Panc1 (cell line): Measurements from ENCODE around the gene MPPED2. TPM values are rescaled to one million over a fixed set of nuclear protein-coding genes. Genes with fewer than 3 reads are reported as not detected.

Experiments used
- ATAC-seq: fragments of 200-7000 bp; cut with Tn5 transposase; 2 replicates; pipeline ENCODE4 v1.9.1; 2020; ENCODE audit warnings: mild to moderate bottlenecking, moderate library complexity
- BruUV-seq: library from RNA; stranded (reverse); fragments of 400-500 nt; replicated peaks from 2 replicates; lab custom pipeline; 2021; lab: Mats Ljungman, UMichigan
- CTCF ChIA-PET: fragments of 300-600 bp; sonication (Branson Sonifier 250); formaldehyde crosslinking; loops from one replicate; lab custom pipeline; 2022; ENCODE audit warnings: antibody characterized with exemption; lab: Charles Lee
- POLR2A ChIA-PET: fragments of 300-600 bp; sonication (Branson Sonifier 250); formaldehyde crosslinking; loops from one replicate; lab custom pipeline; 2022; ENCODE audit warnings: antibody characterized with exemption; lab: Charles Lee
- DNase-seq: peaks from one replicate; pipeline ENCODE4 v3.0.0-alpha.2; 2010; ENCODE audit warnings: low read depth, low spot score
- H3K27ac ChIP-seq: 2 replicates; pipeline ENCODE4 v1.5.1; 2011; ENCODE audit warnings: mild to moderate bottlenecking, low read length, inconsistent platforms
- H3K27me3 ChIP-seq: fragments of 200-500 bp; sonication (Bioruptor generic); 2 replicates; pipeline ENCODE4 v1.6.0; 2014; ENCODE audit warnings: low read length, inconsistent platforms; ENCODE audit not compliant: control insufficient read depth, insufficient read depth
- H3K36me3 ChIP-seq: fragments of 200-500 bp; sonication (Bioruptor generic); 2 replicates; pipeline ENCODE4 v1.5.1; 2014; ENCODE audit warnings: inconsistent platforms, mild to moderate bottlenecking, low read length, moderate library complexity; ENCODE audit not compliant: control insufficient read depth, insufficient read depth
- H3K4me1 ChIP-seq: 2 replicates; pipeline ENCODE4 v1.5.1; 2011; ENCODE audit warnings: inconsistent platforms, mild to moderate bottlenecking, low read length, moderate library complexity; ENCODE audit not compliant: control insufficient read depth, insufficient read depth
- H3K4me3 ChIP-seq, 2 experiments: 2 replicates each; pipeline ENCODE4 v1.5.1; 2011 to 2012; ENCODE audit warnings: low read depth in 2 of 2, low read length in 2 of 2, mild to moderate bottlenecking in 2 of 2, inconsistent platforms in 1 of 2, moderate library complexity in 1 of 2
- H3K9me3 ChIP-seq: fragments of 200-500 bp; sonication (Bioruptor generic); 2 replicates; pipeline ENCODE4 v1.5.1; 2014; ENCODE audit warnings: low read depth, mild to moderate bottlenecking, inconsistent platforms, low read length, moderate library complexity; ENCODE audit not compliant: control insufficient read depth, insufficient read depth
- POLR2AphosphoS5 ChIP-seq: IDR thresholded peaks from 2 replicates; pipeline ENCODE4 v1.6.1; 2012; ENCODE audit warnings: mild to moderate bottlenecking, low read depth, low read length, moderate library complexity
- SIN3A ChIP-seq: IDR thresholded peaks from 2 replicates; pipeline ENCODE4 v1.6.1; 2012; ENCODE audit warnings: low read depth, mild to moderate bottlenecking, low read length, moderate library complexity, borderline replicate concordance; ENCODE audit not compliant: insufficient read depth
- TCF7L2 ChIP-seq: IDR thresholded peaks from 2 replicates; pipeline ENCODE4 v1.6.1; 2011; ENCODE audit warnings: mild to moderate bottlenecking, low read depth, low read length, inconsistent platforms
- in situ Hi-C: cut with HindIII; loops from 2 replicates; pipeline ENCODE4 v1.10.0; 2016; ENCODE audit warnings: low sequenced_read_pairs, low pct_unique_long_range_greater_than_20kb
- intact Hi-C: fragments of 100-400 bp; cut with micrococcal nuclease; formaldehyde crosslinking; loops from one replicate; pipeline ENCODE4 v1.10.0; 2022; ENCODE audit not compliant: unreplicated experiment
- total RNA-seq: library from RNA; stranded (reverse); gene quantifications from one replicate; pipeline ENCODE4 v1.2.1, GENCODE V29; 2021; ENCODE audit not compliant: unreplicated experiment
- TF ChIP-seq, protein P1 (sequence below): fragments of 450-650 bp; IDR thresholded peaks from 2 replicates; pipeline ENCODE4 v1.5.1; 2017; ENCODE audit warnings: mild to moderate bottlenecking
- TF ChIP-seq, protein P2 (sequence below), 2 experiments: IDR thresholded peaks; 2 replicates each; pipeline ENCODE4 v1.6.1; 2011 to 2012; ENCODE audit warnings: low read depth in 2 of 2, control low read depth in 1 of 2, low read length in 1 of 2, mild to moderate bottlenecking in 1 of 2, moderate library complexity in 1 of 2; ENCODE audit not compliant: insufficient read depth in 1 of 2

The MPPED2 gene
- total RNA-seq, 1 experiment from 2014 or later, result not detected

DNA sequence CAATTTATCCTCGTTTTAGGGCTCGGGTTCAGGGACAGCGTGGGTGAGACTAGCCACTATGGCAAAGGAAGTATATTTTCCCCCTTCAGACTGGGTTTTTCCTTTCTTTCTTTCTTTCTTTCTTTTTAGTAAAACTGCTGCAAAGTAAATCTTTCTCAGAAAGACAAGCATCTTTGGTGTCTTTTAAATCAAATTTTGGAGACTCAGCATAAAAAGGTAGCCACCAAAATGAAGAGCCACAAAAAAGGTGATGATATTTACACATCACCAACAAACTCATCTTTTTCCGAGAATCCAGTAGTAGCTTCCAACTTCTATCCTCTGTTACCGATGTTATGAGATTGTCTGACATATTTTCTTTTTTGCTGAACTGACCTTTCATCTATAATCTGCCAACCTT, 88.6 kb downstream of the MPPED2 start:
- in situ Hi-C loops, result no loop called here
- no TSS peak for BruUV-seq
- intact Hi-C loops, result no loop called here
- Histone ChIP-seq H3K36me3 (no peaks in the 10 kb centered on the region), H3K4me3 (no peak overlapping the region), H3K4me1 (no peaks in the 10 kb centered on the region), H3K9me3 (no peaks in the 10 kb centered on the region), H3K27ac (no peak overlapping the region), H3K27me3 (no peaks in the 10 kb centered on the region)
- no peak for DNase-seq
- no peak for ATAC-seq
- ChIA-PET POLR2A (no interaction called here), CTCF (no interaction called here)
- TF ChIP-seq, protein P1, sequence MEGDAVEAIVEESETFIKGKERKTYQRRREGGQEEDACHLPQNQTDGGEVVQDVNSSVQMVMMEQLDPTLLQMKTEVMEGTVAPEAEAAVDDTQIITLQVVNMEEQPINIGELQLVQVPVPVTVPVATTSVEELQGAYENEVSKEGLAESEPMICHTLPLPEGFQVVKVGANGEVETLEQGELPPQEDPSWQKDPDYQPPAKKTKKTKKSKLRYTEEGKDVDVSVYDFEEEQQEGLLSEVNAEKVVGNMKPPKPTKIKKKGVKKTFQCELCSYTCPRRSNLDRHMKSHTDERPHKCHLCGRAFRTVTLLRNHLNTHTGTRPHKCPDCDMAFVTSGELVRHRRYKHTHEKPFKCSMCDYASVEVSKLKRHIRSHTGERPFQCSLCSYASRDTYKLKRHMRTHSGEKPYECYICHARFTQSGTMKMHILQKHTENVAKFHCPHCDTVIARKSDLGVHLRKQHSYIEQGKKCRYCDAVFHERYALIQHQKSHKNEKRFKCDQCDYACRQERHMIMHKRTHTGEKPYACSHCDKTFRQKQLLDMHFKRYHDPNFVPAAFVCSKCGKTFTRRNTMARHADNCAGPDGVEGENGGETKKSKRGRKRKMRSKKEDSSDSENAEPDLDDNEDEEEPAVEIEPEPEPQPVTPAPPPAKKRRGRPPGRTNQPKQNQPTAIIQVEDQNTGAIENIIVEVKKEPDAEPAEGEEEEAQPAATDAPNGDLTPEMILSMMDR, result no peak
- TF ChIP-seq POLR2AphosphoS5, result no peak
- TF ChIP-seq, protein P2, sequence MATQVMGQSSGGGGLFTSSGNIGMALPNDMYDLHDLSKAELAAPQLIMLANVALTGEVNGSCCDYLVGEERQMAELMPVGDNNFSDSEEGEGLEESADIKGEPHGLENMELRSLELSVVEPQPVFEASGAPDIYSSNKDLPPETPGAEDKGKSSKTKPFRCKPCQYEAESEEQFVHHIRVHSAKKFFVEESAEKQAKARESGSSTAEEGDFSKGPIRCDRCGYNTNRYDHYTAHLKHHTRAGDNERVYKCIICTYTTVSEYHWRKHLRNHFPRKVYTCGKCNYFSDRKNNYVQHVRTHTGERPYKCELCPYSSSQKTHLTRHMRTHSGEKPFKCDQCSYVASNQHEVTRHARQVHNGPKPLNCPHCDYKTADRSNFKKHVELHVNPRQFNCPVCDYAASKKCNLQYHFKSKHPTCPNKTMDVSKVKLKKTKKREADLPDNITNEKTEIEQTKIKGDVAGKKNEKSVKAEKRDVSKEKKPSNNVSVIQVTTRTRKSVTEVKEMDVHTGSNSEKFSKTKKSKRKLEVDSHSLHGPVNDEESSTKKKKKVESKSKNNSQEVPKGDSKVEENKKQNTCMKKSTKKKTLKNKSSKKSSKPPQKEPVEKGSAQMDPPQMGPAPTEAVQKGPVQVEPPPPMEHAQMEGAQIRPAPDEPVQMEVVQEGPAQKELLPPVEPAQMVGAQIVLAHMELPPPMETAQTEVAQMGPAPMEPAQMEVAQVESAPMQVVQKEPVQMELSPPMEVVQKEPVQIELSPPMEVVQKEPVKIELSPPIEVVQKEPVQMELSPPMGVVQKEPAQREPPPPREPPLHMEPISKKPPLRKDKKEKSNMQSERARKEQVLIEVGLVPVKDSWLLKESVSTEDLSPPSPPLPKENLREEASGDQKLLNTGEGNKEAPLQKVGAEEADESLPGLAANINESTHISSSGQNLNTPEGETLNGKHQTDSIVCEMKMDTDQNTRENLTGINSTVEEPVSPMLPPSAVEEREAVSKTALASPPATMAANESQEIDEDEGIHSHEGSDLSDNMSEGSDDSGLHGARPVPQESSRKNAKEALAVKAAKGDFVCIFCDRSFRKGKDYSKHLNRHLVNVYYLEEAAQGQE (IDR thresholded peaks at IDR 0.05; ENCODE audit: insufficient read depth in 1 of 2, low read depth in 2 of 2, low read length in 1 of 2), result no peak
- TF ChIP-seq SIN3A, result no peak
- TF ChIP-seq TCF7L2, result no peak

DNA sequence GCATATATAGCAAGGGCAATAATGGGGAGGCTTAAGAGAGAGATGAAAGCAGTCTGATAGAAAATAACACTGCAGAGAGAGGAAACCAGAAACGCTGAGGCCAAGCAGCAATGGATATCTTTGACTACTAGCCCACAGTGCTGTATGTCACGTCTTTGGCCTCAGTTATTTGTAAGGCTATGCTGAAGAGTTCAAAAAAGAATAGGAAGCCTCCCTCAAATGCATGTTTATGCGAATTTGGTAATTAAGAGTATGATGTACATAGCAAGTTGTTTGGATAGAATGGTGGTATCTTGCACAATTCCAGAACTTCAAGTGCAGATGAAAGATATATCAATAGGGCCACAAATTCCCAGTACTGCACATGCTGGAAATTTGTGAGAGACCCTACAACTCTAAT, 89.2 kb downstream of the MPPED2 start:
- in situ Hi-C loops, result no loop called here
- no peaks in the 10 kb centered on the region for H3K27me3 ChIP-seq
- CTCF ChIA-PET, result no interaction called here
- POLR2A ChIA-PET, result no interaction called here
- H3K4me3 ChIP-seq, result no peak overlapping the region
- BruUV-seq, result no TSS peak
- H3K9me3 ChIP-seq, result no peaks in the 10 kb centered on the region
- H3K27ac ChIP-seq, result no peak overlapping the region
- H3K4me1 ChIP-seq, result no peaks in the 10 kb centered on the region
- DNase-seq, result no peak
- intact Hi-C loops, result no loop called here
- TF ChIP-seq SIN3A, result no peak
- no peaks in the 10 kb centered on the region for H3K36me3 ChIP-seq
- no peak for ATAC-seq

DNA sequence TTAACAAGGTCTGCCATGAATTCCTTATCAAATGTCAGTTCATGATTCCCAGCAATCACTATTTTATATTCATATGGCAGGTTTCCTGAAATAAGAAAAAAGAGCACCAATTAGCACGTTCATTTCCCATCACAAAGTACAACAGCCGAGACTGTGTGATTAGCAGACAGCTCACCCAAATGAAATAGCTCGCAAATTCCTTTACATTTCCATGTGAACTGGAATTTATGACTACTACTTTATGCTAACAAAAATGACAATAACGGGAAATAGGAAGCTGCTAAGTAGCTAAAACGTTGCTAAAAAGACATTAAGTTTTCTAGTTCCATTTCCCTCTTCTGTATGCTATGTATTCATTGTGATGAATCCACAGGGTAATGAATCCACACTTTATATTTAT, 90.7 kb downstream of the MPPED2 start:
- ATAC-seq, result no peak
- BruUV-seq, result no TSS peak
- TF ChIP-seq, protein P1, result no peak
- TF ChIP-seq, protein P2 (IDR thresholded peaks at IDR 0.05; ENCODE audit: insufficient read depth in 1 of 2, low read depth in 2 of 2, low read length in 1 of 2), result no peak
- TF ChIP-seq POLR2AphosphoS5 (no peak), SIN3A (no peak), TCF7L2 (no peak)
- Histone ChIP-seq H3K27ac (no peak overlapping the region), H3K4me3 (no peak overlapping the region), H3K9me3 (no peaks in the 10 kb centered on the region), H3K27me3 (no peaks in the 10 kb centered on the region), H3K4me1 (no peaks in the 10 kb centered on the region), H3K36me3 (no peaks in the 10 kb centered on the region)
- ChIA-PET CTCF (no interaction called here), POLR2A (no interaction called here)
- intact Hi-C loops, result no loop called here
- in situ Hi-C loops, result no loop called here
- DNase-seq, result no peak
